ENCODE measurements around the gene TNNT1. TPM values are rescaled to one million over a fixed set of nuclear protein-coding genes. Genes with fewer than 3 reads are reported as not detected.

Gene TNNT1
- total and polyA plus RNA-seq, 2 donors from 2014 or later = not detected

DNA sequence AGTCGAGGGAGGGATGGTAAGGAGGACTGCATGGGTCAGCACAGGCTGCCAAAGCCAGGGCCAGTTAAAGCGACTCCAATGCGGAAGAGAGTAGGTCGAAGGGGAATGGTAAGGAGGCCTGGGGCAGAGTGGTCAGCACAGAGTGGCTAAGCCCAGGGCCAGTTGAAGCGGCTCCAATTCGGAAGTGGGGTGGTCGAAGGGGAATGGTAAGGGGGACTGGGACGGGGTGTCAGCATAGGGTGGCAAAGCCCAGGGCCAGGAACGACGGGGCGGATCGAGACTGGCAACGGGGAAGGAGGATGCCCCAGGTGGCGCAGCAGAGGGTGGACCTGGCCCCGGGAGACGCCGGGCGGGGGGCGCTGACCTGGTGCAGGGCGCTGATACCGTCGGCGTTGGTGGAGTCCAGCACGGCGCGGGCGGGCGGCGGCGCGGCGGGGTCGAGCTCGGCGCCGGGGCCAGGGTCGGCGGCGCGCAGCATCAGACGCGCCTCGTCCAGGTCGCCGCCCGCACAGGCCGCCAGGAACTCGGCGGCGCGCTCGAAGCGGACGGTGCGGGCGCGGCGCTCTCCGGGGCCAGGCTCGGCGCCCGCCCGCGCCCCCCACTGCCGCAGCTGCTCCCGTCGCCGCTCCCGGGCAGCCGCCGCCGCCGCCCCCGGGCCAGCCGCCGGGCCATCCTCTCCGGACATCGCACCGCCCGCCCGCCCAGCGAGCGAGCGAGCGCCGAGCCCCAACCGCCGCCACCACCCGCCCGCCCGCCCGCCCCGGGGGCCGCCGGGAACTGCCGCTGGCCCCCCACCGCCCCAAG is 31.9 kb downstream of the TNNT1 start, which contains the start of gene PPP1R12C:
Gene PPP1R12C (minus strand): TSS at position 779 of the 804 bp plus-strand sequence. CDS start 94 bp downstream, at position 685.
- peaks cover 0 to 26% (median 0%) of the 10 kb centered on the region in 3 donors for H3K4me1 ChIP-seq (ENCODE audit: control insufficient read depth in 2 of 3, insufficient read depth in 2 of 3, low read depth in 1 of 3, low read length in 3 of 3)
- peak within 1 kb of the TSS; percentile 79 to 89 for H3K27ac ChIP-seq (ENCODE audit: low read depth in 2 of 2, low read length in 2 of 2)
- intact Hi-C loops (cut with DNase I) = no loop called here
- H3K9ac ChIP-seq (ENCODE audit: low read length in 3 of 3) = peak within 1 kb of the TSS; percentile 83 to 93 (median 89)
- H3K9me3 ChIP-seq (ENCODE audit: control insufficient read depth in 2 of 3, insufficient read depth in 1 of 3, low read length in 3 of 3) = no peaks in the 10 kb centered on the region
- FAIRE-seq (no peak), DNase-seq (peak in 4 of 5 donors; percentile 11 to 84 (median 59))
- H3K36me3 ChIP-seq (ENCODE audit: control insufficient read depth in 2 of 3, insufficient read depth in 3 of 3, low read length in 3 of 3) = no peaks in the 10 kb centered on the region
- no peaks in the 10 kb centered on the region for H3K27me3 ChIP-seq (ENCODE audit: control insufficient read depth, insufficient read depth, low read length)
- TF ChIP-seq, protein P1, sequence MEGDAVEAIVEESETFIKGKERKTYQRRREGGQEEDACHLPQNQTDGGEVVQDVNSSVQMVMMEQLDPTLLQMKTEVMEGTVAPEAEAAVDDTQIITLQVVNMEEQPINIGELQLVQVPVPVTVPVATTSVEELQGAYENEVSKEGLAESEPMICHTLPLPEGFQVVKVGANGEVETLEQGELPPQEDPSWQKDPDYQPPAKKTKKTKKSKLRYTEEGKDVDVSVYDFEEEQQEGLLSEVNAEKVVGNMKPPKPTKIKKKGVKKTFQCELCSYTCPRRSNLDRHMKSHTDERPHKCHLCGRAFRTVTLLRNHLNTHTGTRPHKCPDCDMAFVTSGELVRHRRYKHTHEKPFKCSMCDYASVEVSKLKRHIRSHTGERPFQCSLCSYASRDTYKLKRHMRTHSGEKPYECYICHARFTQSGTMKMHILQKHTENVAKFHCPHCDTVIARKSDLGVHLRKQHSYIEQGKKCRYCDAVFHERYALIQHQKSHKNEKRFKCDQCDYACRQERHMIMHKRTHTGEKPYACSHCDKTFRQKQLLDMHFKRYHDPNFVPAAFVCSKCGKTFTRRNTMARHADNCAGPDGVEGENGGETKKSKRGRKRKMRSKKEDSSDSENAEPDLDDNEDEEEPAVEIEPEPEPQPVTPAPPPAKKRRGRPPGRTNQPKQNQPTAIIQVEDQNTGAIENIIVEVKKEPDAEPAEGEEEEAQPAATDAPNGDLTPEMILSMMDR (IDR thresholded peaks at IDR 0.05; ENCODE audit: borderline replicate concordance, extremely low read depth, insufficient read depth) = no peak
- H3K4me3 ChIP-seq (ENCODE audit: low read length in 3 of 3) = peak within 1 kb of the TSS; percentile 77 to 94 (median 89)

DNA sequence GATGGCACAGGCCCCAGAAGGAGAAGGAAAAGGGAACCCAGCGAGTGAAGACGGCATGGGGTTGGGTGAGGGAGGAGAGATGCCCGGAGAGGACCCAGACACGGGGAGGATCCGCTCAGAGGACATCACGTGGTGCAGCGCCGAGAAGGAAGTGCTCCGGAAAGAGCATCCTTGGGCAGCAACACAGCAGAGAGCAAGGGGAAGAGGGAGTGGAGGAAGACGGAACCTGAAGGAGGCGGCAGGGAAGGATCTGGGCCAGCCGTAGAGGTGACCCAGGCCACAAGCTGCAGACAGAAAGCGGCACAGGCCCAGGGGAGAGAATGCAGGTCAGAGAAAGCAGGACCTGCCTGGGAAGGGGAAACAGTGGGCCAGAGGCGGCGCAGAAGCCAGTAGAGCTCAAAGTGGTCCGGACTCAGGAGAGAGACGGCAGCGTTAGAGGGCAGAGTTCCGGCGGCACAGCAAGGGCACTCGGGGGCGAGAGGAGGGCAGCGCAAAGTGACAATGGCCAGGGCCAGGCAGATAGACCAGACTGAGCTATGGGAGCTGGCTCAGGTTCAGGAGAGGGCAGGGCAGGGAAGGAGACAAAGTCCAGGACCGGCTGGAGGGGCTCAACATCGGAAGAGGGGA is 32.7 kb downstream of the TNNT1 start:
- TF ChIP-seq, protein P1 (IDR thresholded peaks at IDR 0.05; ENCODE audit: borderline replicate concordance, extremely low read depth, insufficient read depth) = no peak
- intact Hi-C loops (cut with DNase I) = no loop called here
- Histone ChIP-seq H3K27me3 (ENCODE audit: control insufficient read depth, insufficient read depth, low read length) (no peaks in the 10 kb centered on the region), H3K9me3 (ENCODE audit: control insufficient read depth in 2 of 3, insufficient read depth in 1 of 3, low read length in 3 of 3) (no peaks in the 10 kb centered on the region), H3K36me3 (ENCODE audit: control insufficient read depth in 2 of 3, insufficient read depth in 3 of 3, low read length in 3 of 3) (no peaks in the 10 kb centered on the region), H3K9ac (ENCODE audit: low read length in 3 of 3) (peak overlapping the region; percentile 73 to 93 (median 89)), H3K27ac (ENCODE audit: low read depth in 2 of 2, low read length in 2 of 2) (peak overlapping the region; percentile 59 to 79), H3K4me1 (ENCODE audit: control insufficient read depth in 2 of 3, insufficient read depth in 2 of 3, low read depth in 1 of 3, low read length in 3 of 3) (peaks cover 0 to 26% (median 0%) of the 10 kb centered on the region in 3 donors), H3K4me3 (ENCODE audit: low read length in 3 of 3) (peak overlapping the region; percentile 57 to 94 (median 77))
- no peak for FAIRE-seq
- DNase-seq = peak in 4 of 5 donors; percentile 42 to 90 (median 63)

DNA sequence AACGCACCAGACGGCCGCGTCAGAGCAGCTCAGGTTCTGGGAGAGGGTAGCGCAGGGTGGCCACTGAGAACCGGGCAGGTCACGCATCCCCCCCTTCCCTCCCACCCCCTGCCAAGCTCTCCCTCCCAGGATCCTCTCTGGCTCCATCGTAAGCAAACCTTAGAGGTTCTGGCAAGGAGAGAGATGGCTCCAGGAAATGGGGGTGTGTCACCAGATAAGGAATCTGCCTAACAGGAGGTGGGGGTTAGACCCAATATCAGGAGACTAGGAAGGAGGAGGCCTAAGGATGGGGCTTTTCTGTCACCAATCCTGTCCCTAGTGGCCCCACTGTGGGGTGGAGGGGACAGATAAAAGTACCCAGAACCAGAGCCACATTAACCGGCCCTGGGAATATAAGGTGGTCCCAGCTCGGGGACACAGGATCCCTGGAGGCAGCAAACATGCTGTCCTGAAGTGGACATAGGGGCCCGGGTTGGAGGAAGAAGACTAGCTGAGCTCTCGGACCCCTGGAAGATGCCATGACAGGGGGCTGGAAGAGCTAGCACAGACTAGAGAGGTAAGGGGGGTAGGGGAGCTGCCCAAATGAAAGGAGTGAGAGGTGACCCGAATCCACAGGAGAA is 33.5 kb downstream of the TNNT1 start:
- TF ChIP-seq, protein P1 (IDR thresholded peaks at IDR 0.05; ENCODE audit: borderline replicate concordance, extremely low read depth, insufficient read depth) = no peak
- intact Hi-C loops (cut with DNase I) = no loop called here
- peaks cover 0 to 26% (median 0%) of the 10 kb centered on the region in 3 donors for H3K4me1 ChIP-seq (ENCODE audit: control insufficient read depth in 2 of 3, insufficient read depth in 2 of 3, low read depth in 1 of 3, low read length in 3 of 3)
- DNase-seq (peak in 2 of 5 donors; percentile 45 to 53), FAIRE-seq (no peak)
- no peaks in the 10 kb centered on the region for H3K27me3 ChIP-seq (ENCODE audit: control insufficient read depth, insufficient read depth, low read length)
- no peaks in the 10 kb centered on the region for H3K9me3 ChIP-seq (ENCODE audit: control insufficient read depth in 2 of 3, insufficient read depth in 1 of 3, low read length in 3 of 3)
- peak overlapping the region; percentile 57 to 94 (median 77) for H3K4me3 ChIP-seq (ENCODE audit: low read length in 3 of 3)
- H3K27ac ChIP-seq (ENCODE audit: low read depth in 2 of 2, low read length in 2 of 2) = peak overlapping the region; percentile 30 to 79
- H3K9ac ChIP-seq (ENCODE audit: low read length in 3 of 3) = peak overlapping the region in 2 of 3 donors; percentile 89 to 93
- H3K36me3 ChIP-seq (ENCODE audit: control insufficient read depth in 2 of 3, insufficient read depth in 3 of 3, low read length in 3 of 3) = no peaks in the 10 kb centered on the region

Data from kidney (tissue), 14 donors.